Left colon (tissue), 2 donors: Measurements from ENCODE around the gene CBLC. TPM values are rescaled to one million over a fixed set of nuclear protein-coding genes. Genes with fewer than 3 reads are reported as not detected.
A peak's percentile ranks its signal among the peaks of the same experiment; 100 is the strongest.

Experiments
- ATAC-seq: fragments of 200-7000 bp; cut with Tn5 transposase; one replicate; pipeline ENCODE4 v1.9.1; 2020; ENCODE audit warnings: mild to moderate bottlenecking, moderate library complexity
- DNase-seq, 2 donors: peaks; one replicate each; pipeline ENCODE4 v3.0.0-alpha.2; 2020
- intact Hi-C, 2 donors: fragments of 100-400 bp; cut with DNase I in 1 of 2; cut with micrococcal nuclease in 1 of 2; formaldehyde crosslinking; loops; one replicate each; pipeline versions ENCODE4 v1.11.2 to v1.14.0; 2022; cut with DNase I, micrococcal nuclease
- total RNA-seq, 2 donors: library from RNA; stranded (reverse); fragmentation: NEBNext Ultra II Directional; extraction: Animal tissue kit (Norgen Biotek cat#: 25700); gene quantifications; one replicate each; pipeline ENCODE4 v1.2.1, GENCODE V29; 2021
- donor health status: DM: no; HTN: no; CAD: no.
- donor health status: DM: yes; HTN: yes; CAD: no.

Gene CBLC
- total RNA-seq, 2 donors from 2014 or later = 79.1 to 84.4 TPM

GRCh38 chr19:44809577-44810233 is 32.0 kb downstream of the CBLC start:
- no peak for DNase-seq
- ATAC-seq = no peak
- intact Hi-C loops = no loop called here

GRCh38 chr19:44810234-44811121 is 32.8 kb downstream of the CBLC start:
- intact Hi-C loops = no loop called here
- no peak for ATAC-seq
- no peak for DNase-seq

GRCh38 chr19:44811122-44811419 is 33.4 kb downstream of the CBLC start:
- intact Hi-C loops = no loop called here
- ATAC-seq = no peak
- DNase-seq = no peak

- ATAC-seq (no peak), DNase-seq (no peak)
- intact Hi-C loops = no loop called here
Measured at GRCh38 chr19:44812142-44812718, 34.5 kb downstream of the CBLC start.

- DNase-seq (no peak), ATAC-seq (no peak)
- intact Hi-C loops = no loop called here
Measured at GRCh38 chr19:44813070-44813840, 35.6 kb downstream of the CBLC start.

- intact Hi-C loops = no loop called here
- ATAC-seq (no peak), DNase-seq (no peak)
Measured at GRCh38 chr19:44813841-44814470, 36.3 kb downstream of the CBLC start.

- no peak for DNase-seq
- ATAC-seq = no peak
- intact Hi-C loops = no loop called here
Measured at GRCh38 chr19:44814517-44814916, 36.8 kb downstream of the CBLC start.

GRCh38 chr19:44816301-44816700 is 38.6 kb downstream of the CBLC start:
- intact Hi-C loops = no loop called here
- DNase-seq (no peak), ATAC-seq (no peak)

GRCh38 chr19:44817725-44818465 is 40.2 kb downstream of the CBLC start:
- DNase-seq (no peak), ATAC-seq (peak; percentile 53)
- intact Hi-C loops = no loop called here

- intact Hi-C loops = no loop called here
- ATAC-seq = peak; percentile 44
- no peak for DNase-seq
Measured at GRCh38 chr19:44818466-44819031, 40.9 kb downstream of the CBLC start.

- no peak for DNase-seq
- intact Hi-C loops = no loop called here
- no peak for ATAC-seq
Measured at GRCh38 chr19:44819246-44819832, 41.6 kb downstream of the CBLC start.

GRCh38 chr19:44820648-44821609 is 43.2 kb downstream of the CBLC start:
- intact Hi-C loops = no loop called here
- DNase-seq (no peak), ATAC-seq (no peak)

- ATAC-seq (no peak), DNase-seq (no peak)
- intact Hi-C loops = no loop called here
Measured at GRCh38 chr19:44822177-44822576, 44.5 kb downstream of the CBLC start.

GRCh38 chr19:44822670-44823372 is 45.1 kb downstream of the CBLC start:
- ATAC-seq (no peak), DNase-seq (no peak)
- intact Hi-C loops = no loop called here

GRCh38 chr19:44823373-44823698 is 45.6 kb downstream of the CBLC start:
- no peak for DNase-seq
- ATAC-seq = peak; percentile 75
- intact Hi-C loops = no loop called here

GRCh38 chr19:44824761-44825160 is 47.1 kb downstream of the CBLC start:
- intact Hi-C loops = no loop called here
- no peak for DNase-seq
- no peak for ATAC-seq
